Measurements from ENCODE around the gene CTAGE8.
"Not testable (repeated sequence)": the region's sequence is repeated elsewhere in the genome, so short reads cannot be mapped to it uniquely, and the experiment has no call there.

DNA sequence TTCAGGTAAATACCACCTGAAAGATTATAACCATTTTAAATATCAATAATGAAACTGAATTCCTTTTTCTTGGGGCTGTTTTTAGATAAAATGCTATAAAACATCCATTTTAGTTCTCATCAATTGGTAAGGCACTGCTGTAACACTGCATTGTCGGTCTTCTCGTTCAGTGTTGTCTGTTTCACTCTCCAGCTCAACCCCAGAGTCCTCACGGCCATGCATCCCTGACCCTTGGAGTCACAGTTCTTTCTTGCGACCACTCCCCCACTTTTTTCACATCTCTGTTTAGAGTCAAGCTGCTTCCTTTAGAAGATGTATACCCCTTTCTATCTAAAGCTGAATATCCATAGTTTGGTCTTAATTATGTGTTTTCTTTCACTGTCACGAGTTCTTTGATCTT lies 22.1 kb downstream of the CTAGE8 start:
- not testable (repeated sequence) for TF ChIP-seq POLR2AphosphoS5, EP300 (IDR thresholded peaks at IDR 0.05)
- TF ChIP-seq, protein P1, sequence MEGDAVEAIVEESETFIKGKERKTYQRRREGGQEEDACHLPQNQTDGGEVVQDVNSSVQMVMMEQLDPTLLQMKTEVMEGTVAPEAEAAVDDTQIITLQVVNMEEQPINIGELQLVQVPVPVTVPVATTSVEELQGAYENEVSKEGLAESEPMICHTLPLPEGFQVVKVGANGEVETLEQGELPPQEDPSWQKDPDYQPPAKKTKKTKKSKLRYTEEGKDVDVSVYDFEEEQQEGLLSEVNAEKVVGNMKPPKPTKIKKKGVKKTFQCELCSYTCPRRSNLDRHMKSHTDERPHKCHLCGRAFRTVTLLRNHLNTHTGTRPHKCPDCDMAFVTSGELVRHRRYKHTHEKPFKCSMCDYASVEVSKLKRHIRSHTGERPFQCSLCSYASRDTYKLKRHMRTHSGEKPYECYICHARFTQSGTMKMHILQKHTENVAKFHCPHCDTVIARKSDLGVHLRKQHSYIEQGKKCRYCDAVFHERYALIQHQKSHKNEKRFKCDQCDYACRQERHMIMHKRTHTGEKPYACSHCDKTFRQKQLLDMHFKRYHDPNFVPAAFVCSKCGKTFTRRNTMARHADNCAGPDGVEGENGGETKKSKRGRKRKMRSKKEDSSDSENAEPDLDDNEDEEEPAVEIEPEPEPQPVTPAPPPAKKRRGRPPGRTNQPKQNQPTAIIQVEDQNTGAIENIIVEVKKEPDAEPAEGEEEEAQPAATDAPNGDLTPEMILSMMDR (IDR thresholded peaks at IDR 0.05) = not testable (repeated sequence)
